Activated CD8-positive, alpha-beta memory T cell treated with anti-CD3 and anti-CD28 coated beads, Interleukin-2, amount 50 U/mL, for 24 hours (primary cell): Measurements from ENCODE around the gene GNG11.
"Not testable (repeated sequence)": the region's sequence is repeated elsewhere in the genome, so short reads cannot be mapped to it uniquely, and the experiment has no call there.

Experiments used
- DNase-seq: peaks from one replicate; pipeline ENCODE4 v3.0.0-alpha.2; 2020; ENCODE audit errors: extremely low read depth

GNG11 gene

DNA sequence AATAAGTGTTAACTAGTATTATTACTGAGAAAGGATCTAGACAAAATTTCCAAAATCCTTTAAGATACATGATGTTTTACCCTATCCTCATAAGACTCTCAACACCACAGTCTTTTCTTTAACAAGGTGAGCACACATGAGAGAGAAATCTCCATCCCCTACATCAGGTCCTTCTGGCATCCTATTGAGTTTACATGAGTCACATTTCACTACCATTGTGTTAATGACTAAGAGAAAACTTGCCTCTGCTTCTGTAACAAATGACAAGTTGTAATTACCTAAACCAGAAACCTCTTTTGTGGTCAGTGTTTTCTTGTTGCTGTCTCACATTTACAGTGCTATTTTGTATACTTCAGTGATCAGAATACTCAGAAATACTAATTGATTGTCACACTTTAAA lies 9.9 kb upstream of the GNG11 start:
- not testable (repeated sequence) for DNase-seq

DNA sequence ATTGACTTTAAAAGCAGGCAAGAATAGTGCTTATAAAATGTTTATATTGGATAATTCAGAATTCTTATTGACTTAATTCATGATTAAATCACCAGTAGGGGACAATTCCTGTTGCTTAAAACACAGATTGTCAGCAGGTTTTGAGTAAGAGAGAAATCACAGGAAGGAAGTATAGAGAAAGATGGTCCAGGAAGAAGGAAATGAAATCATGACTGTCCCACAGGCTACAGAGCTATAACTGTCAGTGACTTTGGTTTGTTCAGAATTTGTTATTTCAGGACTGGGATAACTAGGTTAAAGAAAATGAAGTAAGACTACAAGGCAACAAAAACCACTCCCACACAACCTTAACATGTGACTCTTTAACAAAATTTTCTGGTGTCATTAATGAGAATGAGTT lies 8.3 kb upstream of the GNG11 start:
- no peak for DNase-seq

DNA sequence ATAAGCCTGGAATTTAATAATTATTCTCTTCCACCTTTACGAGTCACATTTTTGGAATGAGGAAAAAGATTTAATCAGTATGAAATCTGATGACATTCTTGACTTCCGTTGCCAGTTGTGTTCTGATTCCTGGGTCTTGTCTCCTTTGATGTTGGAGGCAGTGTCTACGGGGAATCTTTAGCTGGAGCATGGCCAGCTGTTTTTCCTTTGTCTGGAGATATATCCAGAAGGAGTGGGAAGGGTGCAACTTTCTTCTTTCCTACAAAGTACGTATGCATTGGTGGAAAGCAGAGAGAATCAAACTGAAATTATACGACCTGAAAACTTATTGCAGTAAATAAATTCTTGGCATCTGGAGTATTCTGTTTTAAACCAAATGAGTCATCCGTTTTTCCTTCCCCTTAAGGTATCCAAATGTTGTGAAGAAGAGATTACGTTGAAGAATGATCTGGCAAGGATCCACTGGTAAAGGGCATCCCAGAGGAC lies 6.9 kb upstream of the GNG11 start:
- DNase-seq: no peak

DNA sequence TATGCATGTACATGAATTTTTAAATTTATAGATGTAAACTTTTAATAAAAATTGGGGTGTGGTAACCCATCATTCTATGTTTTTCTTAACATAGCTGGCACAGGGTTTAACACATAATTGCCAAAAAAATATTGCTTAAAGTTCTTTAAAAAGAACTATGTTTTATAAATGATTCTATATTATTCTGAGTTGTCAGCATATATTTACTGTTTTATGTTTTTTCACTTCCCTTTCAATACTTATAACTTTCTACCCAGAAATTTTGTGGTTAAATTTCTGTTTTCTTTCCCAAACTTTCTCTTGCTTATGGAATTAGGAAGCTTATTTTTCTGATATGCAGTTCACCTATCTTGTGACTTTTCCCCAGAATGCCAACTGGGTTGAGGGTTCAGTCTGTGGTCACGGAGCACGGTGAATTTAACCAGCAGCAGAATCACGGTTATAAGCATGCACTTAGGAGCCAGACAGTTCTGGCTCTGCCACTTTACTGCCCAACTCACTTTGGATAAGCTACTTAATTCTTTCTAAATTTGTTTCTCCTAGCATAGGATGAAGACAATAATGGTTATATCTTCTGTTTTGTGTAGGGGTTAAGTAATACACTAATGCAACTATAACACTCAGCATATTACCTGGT lies 6.2 kb upstream of the GNG11 start:
- not testable (repeated sequence) for DNase-seq

DNA sequence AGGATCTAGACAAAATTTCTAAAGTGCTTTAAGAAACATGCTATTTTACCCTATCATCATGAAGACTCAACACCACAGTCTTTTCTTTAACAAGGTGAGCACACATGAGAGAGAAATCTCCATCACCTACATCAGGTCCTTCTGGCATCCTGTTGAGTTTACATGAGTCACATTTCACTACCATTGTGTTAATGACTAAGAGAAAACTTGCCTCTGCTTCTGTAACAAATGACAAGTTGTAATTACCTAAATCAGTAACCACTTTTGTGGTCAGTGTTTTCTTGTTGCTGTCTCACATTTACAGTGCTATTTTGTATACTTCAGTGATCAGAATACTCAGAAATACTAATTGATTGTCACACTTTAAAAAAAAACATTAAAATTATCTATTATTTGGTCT lies 5.6 kb upstream of the GNG11 start:
- DNase-seq: not testable (repeated sequence)

- DNase-seq: not testable (repeated sequence)
Observed at GRCh38 chr7:93916315-93916714, 5.2 kb upstream of the GNG11 start.

GRCh38 chr7:93920496-93921182 lies 896 bp upstream of the GNG11 start:
- no peak for DNase-seq

- DNase-seq: no peak
Observed at GRCh38 chr7:93921186-93921585, 349 bp upstream of the GNG11 start.

DNA sequence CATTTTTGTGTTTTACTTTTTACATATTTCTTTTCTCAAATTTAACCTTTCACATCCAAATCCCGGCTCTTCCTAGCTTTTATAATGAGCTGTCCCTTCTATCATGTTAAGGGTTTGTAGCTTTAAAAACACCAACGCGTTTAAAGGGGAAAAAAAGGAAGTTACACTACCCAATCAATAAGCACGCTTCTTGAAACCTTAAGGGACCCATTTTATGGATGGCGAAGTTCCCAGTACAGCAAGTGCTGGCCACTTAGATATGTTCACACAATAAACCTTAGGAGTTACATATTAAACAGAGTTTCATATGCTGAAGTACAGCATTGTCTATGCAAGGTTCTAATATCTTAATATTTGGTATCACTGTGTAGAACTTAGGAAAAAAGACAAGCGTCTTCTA lies 1.8 kb downstream of the GNG11 start:
- no peak for DNase-seq

- no peak for DNase-seq
Observed at GRCh38 chr7:93923942-93924341, 2.4 kb downstream of the GNG11 start.

DNA sequence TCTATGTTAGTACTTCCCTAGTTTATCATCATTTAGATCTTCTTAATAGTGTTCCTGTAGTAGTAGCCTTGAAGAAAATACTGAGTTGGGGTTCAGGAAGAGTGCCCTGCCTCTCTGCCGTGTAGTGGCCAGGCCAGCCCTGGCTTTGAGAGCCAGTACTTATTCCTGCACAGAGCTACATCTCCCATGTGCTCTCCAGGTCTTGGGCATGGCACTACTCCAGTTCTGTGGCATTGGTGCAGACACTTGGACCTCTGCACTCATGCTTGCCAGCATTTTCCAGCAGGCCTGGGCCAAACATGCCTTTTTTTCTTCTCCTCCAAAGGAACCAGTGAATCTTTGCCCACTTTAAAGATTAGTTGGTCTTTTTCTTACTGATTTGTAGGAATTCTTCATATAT lies 5.3 kb downstream of the GNG11 start:
- DNase-seq: no peak

GRCh38 chr7:93927585-93927984 lies 6.0 kb downstream of the GNG11 start:
- DNase-seq: no peak

DNA sequence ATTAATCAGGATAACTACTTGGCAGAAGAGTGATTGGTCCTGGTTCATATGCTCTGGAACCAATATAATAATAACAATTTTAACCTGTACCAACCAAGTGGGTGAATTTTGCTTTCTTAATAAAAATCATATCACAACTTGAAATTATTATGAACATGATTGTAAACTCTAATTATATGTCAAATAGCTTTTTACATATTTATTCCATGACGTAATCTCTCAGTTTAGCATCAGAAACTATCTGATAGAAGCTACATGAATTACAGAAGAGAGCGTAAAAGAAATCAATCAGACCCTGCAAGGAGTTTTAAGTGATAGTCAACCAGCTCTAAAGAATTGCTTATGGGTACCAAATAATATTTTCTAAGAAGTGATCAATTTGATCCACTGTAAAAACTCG lies 10.1 kb downstream of the GNG11 start:
- DNase-seq: no peak

GRCh38 chr7:93933156-93933555 lies 11.6 kb downstream of the GNG11 start:
- DNase-seq: no peak

- no peak for DNase-seq
Observed at GRCh38 chr7:93935102-93935501, 13.6 kb downstream of the GNG11 start.

- no peak for DNase-seq
Observed at GRCh38 chr7:93937818-93938217, 16.3 kb downstream of the GNG11 start.

- no peak for DNase-seq
Observed at GRCh38 chr7:93938293-93938692, 16.8 kb downstream of the GNG11 start.

DNA sequence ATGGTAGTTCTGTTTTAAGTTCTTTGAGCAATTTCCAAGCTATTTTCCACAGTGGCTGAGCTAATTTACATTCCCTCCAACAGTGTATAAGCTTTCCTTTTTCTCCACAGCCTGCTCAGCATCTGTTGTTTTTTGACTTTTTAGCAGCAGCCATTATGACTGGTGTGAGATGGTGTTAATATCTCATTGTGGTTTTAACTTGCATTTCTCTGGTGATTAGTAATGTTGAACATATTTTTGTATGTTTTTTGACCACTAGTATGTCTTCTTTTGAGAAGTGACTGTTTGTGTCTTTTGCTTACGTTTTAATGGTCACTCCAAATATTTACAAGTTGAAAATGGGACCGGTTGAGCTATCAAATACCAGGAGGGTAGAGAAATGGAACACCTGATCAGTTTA lies 20.4 kb downstream of the GNG11 start:
- DNase-seq: no peak

- DNase-seq: no peak
Observed at GRCh38 chr7:93943816-93944540, 22.4 kb downstream of the GNG11 start.

DNA sequence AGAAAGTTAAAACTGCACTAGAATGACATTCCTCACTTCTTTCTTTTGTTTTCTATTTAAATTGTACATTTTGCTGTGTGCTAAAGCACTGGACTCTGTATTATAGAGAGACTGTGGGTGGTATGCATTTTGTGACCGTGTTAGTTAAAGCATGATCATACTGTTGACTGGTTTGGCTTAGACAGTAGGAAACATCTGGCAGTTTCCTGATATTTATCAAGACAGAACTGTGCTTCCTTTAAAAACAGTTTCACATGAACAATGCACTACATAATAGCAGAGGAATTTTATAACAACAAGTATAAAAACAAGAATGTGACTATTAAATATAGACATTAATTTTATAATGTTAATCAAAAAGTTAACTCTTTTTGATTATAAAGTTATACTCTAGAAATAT lies 23.1 kb downstream of the GNG11 start:
- no peak for DNase-seq

- no peak for DNase-seq
Observed at GRCh38 chr7:93945083-93945482, 23.5 kb downstream of the GNG11 start.

DNA sequence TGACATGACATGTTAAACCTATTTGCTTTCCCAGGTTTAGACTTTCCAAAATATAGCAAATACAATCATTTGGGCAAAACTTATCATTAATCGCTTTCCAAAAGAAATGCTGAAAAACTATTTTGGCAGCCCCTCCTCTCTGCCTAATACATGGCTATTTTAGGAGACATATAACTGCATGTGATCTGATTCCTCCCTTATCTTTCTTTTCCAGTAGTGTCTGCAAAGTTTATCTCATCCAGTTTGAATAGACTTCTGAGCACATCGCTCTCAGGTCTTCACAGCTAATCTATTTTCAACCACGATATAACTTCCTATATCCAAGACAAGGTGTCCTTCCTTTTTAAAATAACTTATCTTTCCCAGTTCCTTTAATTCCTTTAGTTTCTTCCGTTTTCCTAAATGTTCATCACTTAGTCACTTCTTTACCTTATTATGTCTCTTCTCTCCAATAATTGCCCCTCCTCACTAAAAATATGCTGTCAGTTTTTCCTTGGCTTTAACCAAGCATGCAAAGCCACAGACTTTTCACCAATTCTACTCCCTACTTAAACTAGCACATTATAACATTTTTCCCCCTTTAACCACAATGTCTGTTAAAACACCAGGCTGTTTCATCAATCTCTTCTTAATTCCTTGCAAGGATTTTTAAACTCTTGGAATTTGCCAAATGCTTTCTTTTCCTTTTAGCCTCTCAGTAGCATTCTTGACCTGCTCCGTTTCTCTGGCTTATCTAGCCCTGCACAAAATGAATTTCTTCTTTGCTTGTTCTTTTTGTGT lies 24.4 kb downstream of the GNG11 start:
- no peak for DNase-seq
